Transverse colon (tissue), 4 donors: ENCODE measurements around the gene SERPINB5. TPM values are rescaled to one million over a fixed set of nuclear protein-coding genes. Genes with fewer than 3 reads are reported as not detected.

Experiments used
- DNase-seq: peaks from one replicate; pipeline ENCODE4 v3.0.0-alpha.2; 2019
- H3K27ac ChIP-seq, 4 donors: fragments of 200-600 bp; sonication (generic); 2 replicates each; pipeline ENCODE4 v1.5.1; 2016 to 2018; ENCODE audit warnings: inconsistent platforms in 4 of 4
- H3K27me3 ChIP-seq: fragments of 200-600 bp; sonication (generic); 2 replicates; pipeline ENCODE4 v1.5.1; 2017; ENCODE audit warnings: inconsistent platforms
- H3K36me3 ChIP-seq, 4 donors: fragments of 200-600 bp; sonication (generic); 2 replicates each; pipeline ENCODE4 v1.5.1; 2017 to 2019; ENCODE audit warnings: inconsistent platforms in 4 of 4
- H3K4me1 ChIP-seq, 4 donors: fragments of 200-600 bp; sonication (generic); 2 replicates each; pipeline ENCODE4 v1.5.1; 2017 to 2020; ENCODE audit warnings: inconsistent platforms in 4 of 4
- H3K4me3 ChIP-seq, 4 donors: fragments of 200-600 bp; sonication (generic); 1 replicate in 1 of 4; 2 replicates in 3 of 4; pipeline versions ENCODE4 v1.5.1 to v1.6.1; 2017 to 2019; ENCODE audit warnings: inconsistent platforms in 4 of 4
- H3K9me3 ChIP-seq, 2 donors: fragments of 200-600 bp; sonication (generic); 2 replicates each; pipeline ENCODE4 v1.5.1; 2017 to 2019; ENCODE audit warnings: inconsistent platforms in 2 of 2
- CTCF ChIP-seq, 5 experiments: fragments of 200-600 bp in 3 of 5; fragments of 450-650 bp in 2 of 5; sonication (generic) in 3 of 5; IDR thresholded peaks; 1 replicate in 2 of 5; 2 replicates in 3 of 5; pipeline ENCODE4 v1.5.1; 2016 to 2017; ENCODE audit warnings: antibody characterized with exemption in 5 of 5, inconsistent platforms in 3 of 5, mild to moderate bottlenecking in 2 of 5, moderate library complexity in 1 of 5
- EP300 ChIP-seq: sonication (generic); formaldehyde crosslinking; IDR thresholded peaks from one replicate; pipeline ENCODE4 v1.6.1; 2017; ENCODE audit warnings: antibody characterized with exemption, low read depth
- POLR2A ChIP-seq: fragments of 450-650 bp; IDR thresholded peaks from one replicate; pipeline ENCODE4 v1.6.1; 2016; ENCODE audit warnings: antibody characterized with exemption, mild to moderate bottlenecking, moderate library complexity
- POLR2AphosphoS5 ChIP-seq, 3 donors: sonication (generic); formaldehyde crosslinking; IDR thresholded peaks; one replicate each; pipeline ENCODE4 v1.6.1; 2016; ENCODE audit warnings: antibody characterized with exemption in 3 of 3
- WGBS, 2 donors: methylation state at CpG; one replicate each; pipeline ENCODE4 v1.1.5; 2018; ENCODE audit warnings: low coverage in 1 of 2; 5-methylcytosine and 5-hydroxymethylcytosine counted together
- in situ Hi-C, 4 donors: fragments of 200-750 bp; cut with MboI; loops; one replicate each; pipeline versions ENCODE4 v1.15.0 to v1.15.1; 2017; ENCODE audit warnings: low sequenced_read_pairs in 3 of 4, low pct_ligation_motif_present in 1 of 4, low pct_unique_long_range_greater_than_20kb in 1 of 4
- intact Hi-C: fragments of 100-400 bp; cut with DNase I; formaldehyde crosslinking; loops from one replicate; pipeline ENCODE4 v1.15.1; 2023; ENCODE audit warnings: low total_unique reads
- total RNA-seq, 4 donors: library from RNA; depleted of rRNA; stranded (reverse); fragments of >200 nt; gene quantifications; one replicate each; pipeline ENCODE4 v1.1.0, GENCODE V29; 2016

The SERPINB5 gene
- total RNA-seq, 4 donors from 2014 or later, result 0.79 to 3.6 (median 1.2) TPM

- H3K4me1 ChIP-seq, result peaks cover 0 to 8% (median 2%) of the 10 kb centered on the region in 4 donors
- intact Hi-C loops (no loop called here), in situ Hi-C loops (no loop called here)
- H3K4me3 ChIP-seq, result no peak overlapping the region
- DNase-seq, result no peak
- H3K9me3 ChIP-seq, result no peaks in the 10 kb centered on the region
- TF ChIP-seq POLR2AphosphoS5 (IDR thresholded peaks at IDR 0.05) (no peak), POLR2A (no peak), EP300 (no peak), CTCF (IDR thresholded peaks at IDR 0.05) (no peak)
- no peaks in the 10 kb centered on the region for H3K27me3 ChIP-seq
- H3K36me3 ChIP-seq, result no peaks in the 10 kb centered on the region
- 86 to 87% methylated on average over 1 of the region's 1 CpG for WGBS, 2 donors
- no peak overlapping the region for H3K27ac ChIP-seq
These were observed 3.7 kb downstream of the SERPINB5 start for GRCh38 chr18:63480476-63480875.

- in situ Hi-C loops, result no loop called here
- no peak overlapping the region for H3K27ac ChIP-seq
- intact Hi-C loops, result no loop called here
- H3K36me3 ChIP-seq, result no peaks in the 10 kb centered on the region
- H3K27me3 ChIP-seq, result no peaks in the 10 kb centered on the region
- no peak for DNase-seq
- no peaks in the 10 kb centered on the region for H3K9me3 ChIP-seq
- no peak overlapping the region for H3K4me3 ChIP-seq
- WGBS, 2 donors, result 89% methylated on average over 2 of the region's 2 CpGs; no CpG with 5 or more reads in 1 of the 2 donors
- no peak for TF ChIP-seq POLR2A
- H3K4me1 ChIP-seq, result peaks cover 0 to 4% (median 2%) of the 10 kb centered on the region in 4 donors
These were observed 4.2 kb downstream of the SERPINB5 start for GRCh38 chr18:63480915-63481314.

- 48 to 50% methylated on average over 2 of the region's 2 CpGs for WGBS, 2 donors
- Histone ChIP-seq H3K9me3 (no peaks in the 10 kb centered on the region), H3K27me3 (no peaks in the 10 kb centered on the region), H3K27ac (peak overlapping the region; percentile 38 to 56 (median 49)), H3K36me3 (no peaks in the 10 kb centered on the region), H3K4me3 (no peak overlapping the region), H3K4me1 (peaks cover 0 to 25% (median 10%) of the 10 kb centered on the region in 4 donors)
- intact Hi-C loops (no loop called here), in situ Hi-C loops (no loop called here)
- DNase-seq, result no peak
- TF ChIP-seq EP300 (no peak), POLR2A (no peak), POLR2AphosphoS5 (IDR thresholded peaks at IDR 0.05) (no peak), CTCF (IDR thresholded peaks at IDR 0.05) (no peak)
These were observed 10.9 kb downstream of the SERPINB5 start for GRCh38 chr18:63487676-63488075.

- Histone ChIP-seq H3K4me3 (no peak overlapping the region), H3K4me1 (peaks cover 0 to 25% (median 10%) of the 10 kb centered on the region in 4 donors), H3K36me3 (no peaks in the 10 kb centered on the region), H3K27me3 (no peaks in the 10 kb centered on the region), H3K9me3 (no peaks in the 10 kb centered on the region), H3K27ac (peak overlapping the region; percentile 38 to 56 (median 49))
- TF ChIP-seq POLR2AphosphoS5 (IDR thresholded peaks at IDR 0.05) (peak in 2 of 3 donors; percentile 36 to 80), EP300 (no peak)
- intact Hi-C loops (no loop called here), in situ Hi-C loops (no loop called here)
- DNase-seq, result no peak
- 37 to 75% methylated on average over 2 of the region's 2 CpGs for WGBS, 2 donors
These were observed 11.4 kb downstream of the SERPINB5 start for GRCh38 chr18:63488160-63488559.

- Histone ChIP-seq H3K27me3 (no peaks in the 10 kb centered on the region), H3K4me3 (no peak overlapping the region), H3K36me3 (no peaks in the 10 kb centered on the region), H3K4me1 (peaks cover 0 to 17% (median 9%) of the 10 kb centered on the region in 4 donors), H3K27ac (no peak overlapping the region), H3K9me3 (no peaks in the 10 kb centered on the region)
- no peak for TF ChIP-seq CTCF (IDR thresholded peaks at IDR 0.05)
- no peak for TF ChIP-seq POLR2A
- no peak for TF ChIP-seq EP300
- no peak for TF ChIP-seq POLR2AphosphoS5 (IDR thresholded peaks at IDR 0.05)
- intact Hi-C loops (no loop called here), in situ Hi-C loops (no loop called here)
- 75 to 77% methylated on average over 3 of the region's 3 CpGs for WGBS, 2 donors
- DNase-seq, result no peak
These were observed 16.1 kb downstream of the SERPINB5 start for GRCh38 chr18:63492851-63493250.
